C4-2B (cell line): ENCODE measurements around the gene SLC26A9.

Experiments
- ZFX ChIP-seq: fragments of 450-650 bp; IDR thresholded peaks from 2 replicates; pipeline ENCODE4 v1.6.1; 2017
- TF ChIP-seq, protein P1 (sequence below): fragments of 450-650 bp; conservative IDR thresholded peaks from 2 replicates; pipeline ENCODE4 v1.5.1; 2017; ENCODE audit warnings: mild to moderate bottlenecking

DNA sequence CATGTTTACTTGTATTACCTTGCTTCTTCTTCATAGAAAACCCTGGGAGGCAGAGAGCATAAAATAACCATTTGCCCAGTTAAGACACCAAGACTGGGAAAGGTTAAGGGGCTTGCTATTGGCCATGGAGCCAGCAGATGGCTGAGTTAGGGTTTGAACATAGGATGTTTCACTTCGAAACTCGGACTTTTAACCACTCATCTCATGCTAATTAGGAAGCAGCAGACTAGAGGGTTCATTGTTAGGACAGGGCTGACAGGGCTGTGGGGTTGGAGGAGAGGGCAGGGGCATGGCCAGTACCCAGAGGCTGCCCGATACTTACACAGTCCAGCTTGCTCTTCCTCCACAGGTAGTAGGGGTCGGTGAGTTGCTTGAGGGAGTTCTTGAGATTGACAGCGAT lies 17.0 kb downstream of the SLC26A9 start:
- TF ChIP-seq, protein P1, sequence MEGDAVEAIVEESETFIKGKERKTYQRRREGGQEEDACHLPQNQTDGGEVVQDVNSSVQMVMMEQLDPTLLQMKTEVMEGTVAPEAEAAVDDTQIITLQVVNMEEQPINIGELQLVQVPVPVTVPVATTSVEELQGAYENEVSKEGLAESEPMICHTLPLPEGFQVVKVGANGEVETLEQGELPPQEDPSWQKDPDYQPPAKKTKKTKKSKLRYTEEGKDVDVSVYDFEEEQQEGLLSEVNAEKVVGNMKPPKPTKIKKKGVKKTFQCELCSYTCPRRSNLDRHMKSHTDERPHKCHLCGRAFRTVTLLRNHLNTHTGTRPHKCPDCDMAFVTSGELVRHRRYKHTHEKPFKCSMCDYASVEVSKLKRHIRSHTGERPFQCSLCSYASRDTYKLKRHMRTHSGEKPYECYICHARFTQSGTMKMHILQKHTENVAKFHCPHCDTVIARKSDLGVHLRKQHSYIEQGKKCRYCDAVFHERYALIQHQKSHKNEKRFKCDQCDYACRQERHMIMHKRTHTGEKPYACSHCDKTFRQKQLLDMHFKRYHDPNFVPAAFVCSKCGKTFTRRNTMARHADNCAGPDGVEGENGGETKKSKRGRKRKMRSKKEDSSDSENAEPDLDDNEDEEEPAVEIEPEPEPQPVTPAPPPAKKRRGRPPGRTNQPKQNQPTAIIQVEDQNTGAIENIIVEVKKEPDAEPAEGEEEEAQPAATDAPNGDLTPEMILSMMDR = no peak
- TF ChIP-seq ZFX = no peak
